Measurements from ENCODE around the gene DAP3. TPM values are rescaled to one million over a fixed set of nuclear protein-coding genes. Genes with fewer than 3 reads are reported as not detected.

The DAP3 gene
- total and polyA plus RNA-seq, 9 of the 15 experiments (the other 6 are each of a cell fraction or from before 2014, with no cell fraction given): 155 to 484 (median 298) TPM

DNA sequence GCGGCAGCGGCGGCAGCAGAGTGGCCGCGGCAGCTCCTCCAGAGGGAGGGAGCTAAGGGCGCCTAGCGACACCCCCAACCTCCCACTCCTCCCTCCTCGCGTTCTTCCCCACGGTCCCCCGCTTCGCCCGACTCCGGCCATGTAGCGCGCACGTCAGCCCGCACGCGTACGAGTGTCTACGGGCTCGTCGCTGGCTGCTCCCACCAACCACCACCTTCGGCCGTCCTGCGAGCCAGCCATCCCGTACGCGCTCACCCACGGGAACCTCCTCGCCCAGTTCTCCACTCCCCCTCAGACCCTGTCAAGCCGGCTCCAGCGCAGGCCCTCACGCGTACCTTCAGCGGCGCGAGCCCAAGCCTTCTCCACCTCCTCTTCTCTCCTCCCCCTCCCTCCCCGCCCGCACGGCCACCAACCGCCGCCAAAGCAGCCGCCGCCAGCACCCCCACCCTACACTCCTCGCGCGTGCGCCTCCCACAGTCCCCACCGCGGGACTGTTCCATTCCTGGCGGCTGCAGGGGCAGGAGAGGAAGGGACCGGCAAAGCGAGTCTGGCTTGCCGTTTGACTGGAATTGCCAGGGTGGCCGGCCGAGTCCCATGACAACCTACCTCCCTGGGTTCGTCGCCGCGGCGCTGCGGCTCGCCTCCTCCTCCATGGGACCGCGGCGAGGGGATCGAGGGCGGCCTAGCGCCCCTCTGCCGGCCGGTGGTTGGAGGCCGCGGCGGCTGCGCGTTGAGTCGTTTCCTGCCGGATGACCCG is 389 bp upstream of the DAP3 start, which contains the start of gene YY1AP1 (continued):
- TF ChIP-seq ZNF253 (CRISPR knock-in tag; conservative IDR thresholded peaks at IDR 0.05): no peak
- TF ChIP-seq IRF2 (CRISPR knock-in tag; IDR thresholded peaks at IDR 0.05): no peak
- TF ChIP-seq ZNF12 (CRISPR knock-in tag; IDR thresholded peaks at IDR 0.05): no peak; the same call in 1 of the 2 replicates
- TF ChIP-seq OTX1 (CRISPR knock-in tag; IDR thresholded peaks at IDR 0.05): no peak
- TF ChIP-seq ZNF77 (CRISPR knock-in tag; IDR thresholded peaks at IDR 0.05): no peak
- TF ChIP-seq RNF2 (IDR thresholded peaks at IDR 0.05): peak; percentile 90
- TF ChIP-seq ELF1 (tag; IDR thresholded peaks at IDR 0.05): peak; percentile 61
- TF ChIP-seq ZNF354B (CRISPR knock-in tag; IDR thresholded peaks at IDR 0.05): no peak
- TF ChIP-seq RBM15 (IDR thresholded peaks at IDR 0.05; ENCODE audit: insufficient read depth, low read length): no peak
- no peak for TF ChIP-seq NFE2L1 (tag; IDR thresholded peaks at IDR 0.05; ENCODE audit: borderline replicate concordance, low read depth)
- no peak for TF ChIP-seq ZFP30 (CRISPR knock-in tag; IDR thresholded peaks at IDR 0.05; ENCODE audit: borderline replicate concordance)
- TF ChIP-seq ZNF561 (CRISPR knock-in tag; conservative IDR thresholded peaks at IDR 0.05): no peak
- 0 out of 2 replicates have a peak, but pooled peaks have one; percentile 20 for TF ChIP-seq DPF2 (IDR thresholded peaks at IDR 0.05)
- no peak for TF ChIP-seq RCOR1 (IDR thresholded peaks at IDR 0.05; ENCODE audit: borderline replicate concordance in 1 of 2, low read depth in 2 of 2, low read length in 2 of 2)
- TF ChIP-seq KLF16 (IDR thresholded peaks at IDR 0.05): no peak
- TF ChIP-seq BCOR (IDR thresholded peaks at IDR 0.05): 0 out of 2 replicates have a peak, but pooled peaks have one; percentile 16
- peak; percentile 58 for TF ChIP-seq ETV1 (tag; conservative IDR thresholded peaks at IDR 0.05; ENCODE audit: low read depth)
- TF ChIP-seq ZNF780A (CRISPR knock-in tag; IDR thresholded peaks at IDR 0.05): no peak
- TF ChIP-seq, protein P1, sequence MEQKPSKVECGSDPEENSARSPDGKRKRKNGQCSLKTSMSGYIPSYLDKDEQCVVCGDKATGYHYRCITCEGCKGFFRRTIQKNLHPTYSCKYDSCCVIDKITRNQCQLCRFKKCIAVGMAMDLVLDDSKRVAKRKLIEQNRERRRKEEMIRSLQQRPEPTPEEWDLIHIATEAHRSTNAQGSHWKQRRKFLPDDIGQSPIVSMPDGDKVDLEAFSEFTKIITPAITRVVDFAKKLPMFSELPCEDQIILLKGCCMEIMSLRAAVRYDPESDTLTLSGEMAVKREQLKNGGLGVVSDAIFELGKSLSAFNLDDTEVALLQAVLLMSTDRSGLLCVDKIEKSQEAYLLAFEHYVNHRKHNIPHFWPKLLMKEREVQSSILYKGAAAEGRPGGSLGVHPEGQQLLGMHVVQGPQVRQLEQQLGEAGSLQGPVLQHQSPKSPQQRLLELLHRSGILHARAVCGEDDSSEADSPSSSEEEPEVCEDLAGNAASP (IDR thresholded peaks at IDR 0.05): no peak
- TF ChIP-seq POLR3A (IDR thresholded peaks at IDR 0.05; ENCODE audit: borderline replicate concordance, extremely low read depth, insufficient read depth, insufficient read length): no peak
- no peak for TF ChIP-seq FOXJ2 (tag; IDR thresholded peaks at IDR 0.05)
- TF ChIP-seq, protein P2, sequence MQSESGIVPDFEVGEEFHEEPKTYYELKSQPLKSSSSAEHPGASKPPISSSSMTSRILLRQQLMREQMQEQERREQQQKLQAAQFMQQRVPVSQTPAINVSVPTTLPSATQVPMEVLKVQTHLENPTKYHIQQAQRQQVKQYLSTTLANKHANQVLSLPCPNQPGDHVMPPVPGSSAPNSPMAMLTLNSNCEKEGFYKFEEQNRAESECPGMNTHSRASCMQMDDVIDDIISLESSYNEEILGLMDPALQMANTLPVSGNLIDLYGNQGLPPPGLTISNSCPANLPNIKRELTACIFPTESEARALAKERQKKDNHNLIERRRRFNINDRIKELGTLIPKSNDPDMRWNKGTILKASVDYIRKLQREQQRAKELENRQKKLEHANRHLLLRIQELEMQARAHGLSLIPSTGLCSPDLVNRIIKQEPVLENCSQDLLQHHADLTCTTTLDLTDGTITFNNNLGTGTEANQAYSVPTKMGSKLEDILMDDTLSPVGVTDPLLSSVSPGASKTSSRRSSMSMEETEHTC (IDR thresholded peaks at IDR 0.05): no peak
- TF ChIP-seq, protein P3, sequence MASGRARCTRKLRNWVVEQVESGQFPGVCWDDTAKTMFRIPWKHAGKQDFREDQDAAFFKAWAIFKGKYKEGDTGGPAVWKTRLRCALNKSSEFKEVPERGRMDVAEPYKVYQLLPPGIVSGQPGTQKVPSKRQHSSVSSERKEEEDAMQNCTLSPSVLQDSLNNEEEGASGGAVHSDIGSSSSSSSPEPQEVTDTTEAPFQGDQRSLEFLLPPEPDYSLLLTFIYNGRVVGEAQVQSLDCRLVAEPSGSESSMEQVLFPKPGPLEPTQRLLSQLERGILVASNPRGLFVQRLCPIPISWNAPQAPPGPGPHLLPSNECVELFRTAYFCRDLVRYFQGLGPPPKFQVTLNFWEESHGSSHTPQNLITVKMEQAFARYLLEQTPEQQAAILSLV (tag; IDR thresholded peaks at IDR 0.05): no peak
- TF ChIP-seq, protein P4, sequence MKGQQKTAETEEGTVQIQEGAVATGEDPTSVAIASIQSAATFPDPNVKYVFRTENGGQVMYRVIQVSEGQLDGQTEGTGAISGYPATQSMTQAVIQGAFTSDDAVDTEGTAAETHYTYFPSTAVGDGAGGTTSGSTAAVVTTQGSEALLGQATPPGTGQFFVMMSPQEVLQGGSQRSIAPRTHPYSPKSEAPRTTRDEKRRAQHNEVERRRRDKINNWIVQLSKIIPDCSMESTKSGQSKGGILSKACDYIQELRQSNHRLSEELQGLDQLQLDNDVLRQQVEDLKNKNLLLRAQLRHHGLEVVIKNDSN (CRISPR knock-in tag; IDR thresholded peaks at IDR 0.05): peak; percentile 38; the same call in 1 of the 2 replicates
- no peak for TF ChIP-seq BRF1 (IDR thresholded peaks at IDR 0.05; ENCODE audit: borderline replicate concordance, extremely low read depth, insufficient read length)
- 0 out of 2 replicates have a peak, but pooled peaks have one; percentile 8 for TF ChIP-seq PML (IDR thresholded peaks at IDR 0.05; ENCODE audit: low read length)
